Upper lobe of left lung (tissue), 4 donors: ENCODE results near the gene QPRT.

ENCODE experiments used
- EP300 ChIP-seq, 4 donors: sonication (generic); formaldehyde crosslinking; IDR thresholded peaks; one replicate each; pipeline ENCODE4 v1.5.1; 2017; ENCODE audit warnings: antibody characterized with exemption in 4 of 4, control low read depth in 2 of 4
- POLR2A ChIP-seq, 4 donors: fragments of 450-650 bp; IDR thresholded peaks; one replicate each; pipeline ENCODE4 v1.5.1; 2016 to 2017; ENCODE audit warnings: antibody characterized with exemption in 4 of 4, mild to moderate bottlenecking in 2 of 4
- POLR2AphosphoS5 ChIP-seq, 2 donors: sonication (generic); formaldehyde crosslinking; IDR thresholded peaks; one replicate each; pipeline ENCODE4 v1.5.1; 2017; ENCODE audit warnings: antibody characterized with exemption in 2 of 2
- TF ChIP-seq, protein P1 (sequence below), 6 experiments: fragments of 450-650 bp in 4 of 6; fragments of 200-600 bp in 2 of 6; sonication (generic) in 2 of 6; IDR thresholded peaks; one replicate each; pipeline ENCODE4 v1.5.1; 2016 to 2019; ENCODE audit warnings: antibody characterized with exemption in 6 of 6

GRCh38 chr16:29678691-29679267 lies at the start of gene QPRT:
- TF ChIP-seq, protein P1, sequence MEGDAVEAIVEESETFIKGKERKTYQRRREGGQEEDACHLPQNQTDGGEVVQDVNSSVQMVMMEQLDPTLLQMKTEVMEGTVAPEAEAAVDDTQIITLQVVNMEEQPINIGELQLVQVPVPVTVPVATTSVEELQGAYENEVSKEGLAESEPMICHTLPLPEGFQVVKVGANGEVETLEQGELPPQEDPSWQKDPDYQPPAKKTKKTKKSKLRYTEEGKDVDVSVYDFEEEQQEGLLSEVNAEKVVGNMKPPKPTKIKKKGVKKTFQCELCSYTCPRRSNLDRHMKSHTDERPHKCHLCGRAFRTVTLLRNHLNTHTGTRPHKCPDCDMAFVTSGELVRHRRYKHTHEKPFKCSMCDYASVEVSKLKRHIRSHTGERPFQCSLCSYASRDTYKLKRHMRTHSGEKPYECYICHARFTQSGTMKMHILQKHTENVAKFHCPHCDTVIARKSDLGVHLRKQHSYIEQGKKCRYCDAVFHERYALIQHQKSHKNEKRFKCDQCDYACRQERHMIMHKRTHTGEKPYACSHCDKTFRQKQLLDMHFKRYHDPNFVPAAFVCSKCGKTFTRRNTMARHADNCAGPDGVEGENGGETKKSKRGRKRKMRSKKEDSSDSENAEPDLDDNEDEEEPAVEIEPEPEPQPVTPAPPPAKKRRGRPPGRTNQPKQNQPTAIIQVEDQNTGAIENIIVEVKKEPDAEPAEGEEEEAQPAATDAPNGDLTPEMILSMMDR (IDR thresholded peaks at IDR 0.05): no peak
- TF ChIP-seq POLR2A (IDR thresholded peaks at IDR 0.05): no peak
- no peak for TF ChIP-seq EP300 (IDR thresholded peaks at IDR 0.05)
- TF ChIP-seq POLR2AphosphoS5 (IDR thresholded peaks at IDR 0.05): no peak
